ENCODE results near the gene DBF4B. TPM values are rescaled to one million over a fixed set of nuclear protein-coding genes. Genes with fewer than 3 reads are reported as not detected.

Gene DBF4B
- total and polyA plus RNA-seq, 2 of the 13 experiments (the other 11 are each of a cell fraction or from before 2014, with no cell fraction given): 11.7 to 13.2 TPM

DNA sequence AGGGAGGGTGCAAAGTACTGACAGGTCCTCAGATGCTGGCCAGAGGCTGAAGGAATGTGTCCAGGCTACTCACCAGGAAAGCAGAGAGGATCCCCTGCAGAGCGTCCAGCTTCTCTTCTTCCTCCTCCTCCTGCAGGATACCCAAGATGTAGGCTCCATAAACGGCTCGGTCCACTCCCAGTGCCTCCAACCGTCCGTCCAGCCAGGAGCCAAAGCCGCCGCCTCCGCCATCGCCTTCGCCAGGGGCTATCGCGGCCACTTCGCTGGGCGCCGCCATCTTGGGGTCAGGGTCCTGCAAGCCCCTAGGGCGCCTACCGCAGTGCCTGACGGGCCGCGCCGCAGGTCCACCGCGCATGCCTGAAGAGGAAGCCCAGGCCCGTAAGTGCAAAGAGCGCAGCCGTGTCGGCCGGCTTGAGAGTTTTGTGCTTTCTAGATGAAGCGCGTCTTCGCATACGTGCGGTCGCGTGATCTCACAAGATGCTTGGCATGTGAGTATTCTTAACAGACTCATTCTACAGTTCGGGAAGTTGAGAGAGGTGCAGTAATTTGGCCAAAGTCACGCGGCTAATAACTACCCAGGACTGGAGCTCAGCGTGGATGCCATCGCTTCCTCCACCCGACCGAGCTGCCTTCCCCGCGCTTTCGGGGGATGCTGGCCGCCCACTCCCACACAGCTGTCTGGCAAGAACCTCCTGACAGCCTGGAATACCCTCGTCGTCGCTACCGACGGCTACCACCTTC is 18.8 kb upstream of the DBF4B start, which contains the start of gene CCDC43 (continued):
- TF ChIP-seq STAG1 (CRISPR knock-in tag; IDR thresholded peaks at IDR 0.05) (0 out of 2 replicates have a peak, but pooled peaks have one; percentile 3), ZSCAN30 (CRISPR knock-in tag; IDR thresholded peaks at IDR 0.05) (no peak; the same call in 1 of the 2 replicates), PLRG1 (conservative IDR thresholded peaks at IDR 0.05) (no peak), SKI (IDR thresholded peaks at IDR 0.05; ENCODE audit: partially characterized antibody) (peak; percentile 29), PRPF4 (IDR thresholded peaks at IDR 0.05; ENCODE audit: low read depth, low read length, poor library complexity, severe bottlenecking) (no peak), ZNF570 (CRISPR knock-in tag; IDR thresholded peaks at IDR 0.05; ENCODE audit: borderline replicate concordance) (peak; percentile 81; the same call in 1 of the 2 replicates), SETDB1 (CRISPR knock-in tag; IDR thresholded peaks at IDR 0.05; ENCODE audit: borderline replicate concordance) (no peak), ZNF7 (CRISPR knock-in tag; IDR thresholded peaks at IDR 0.05) (no peak), AKAP8 (CRISPR knock-in tag; IDR thresholded peaks at IDR 0.05) (peak; percentile 93; the same call in 1 of the 2 replicates), ZNF614 (CRISPR knock-in tag; IDR thresholded peaks at IDR 0.05; ENCODE audit: borderline replicate concordance) (peak; percentile 89), ZNF292 (CRISPR knock-in tag; IDR thresholded peaks at IDR 0.05; ENCODE audit: borderline replicate concordance, low read depth) (peak; percentile 77; the same call in 1 of the 2 replicates), PHF8 (CRISPR knock-in tag; IDR thresholded peaks at IDR 0.05) (peak; percentile 96), MEF2D (CRISPR knock-in tag; IDR thresholded peaks at IDR 0.05) (no peak), NFE2L2 (IDR thresholded peaks at IDR 0.05; ENCODE audit: low read length) (no peak), CCDC6 (CRISPR knock-in tag; IDR thresholded peaks at IDR 0.05) (peak; percentile 82; the same call in 1 of the 2 replicates), TBL1XR1 (IDR thresholded peaks at IDR 0.05; ENCODE audit: borderline replicate concordance, low read length, partially characterized antibody) (peak; percentile 30)
- TF ChIP-seq, protein P1, sequence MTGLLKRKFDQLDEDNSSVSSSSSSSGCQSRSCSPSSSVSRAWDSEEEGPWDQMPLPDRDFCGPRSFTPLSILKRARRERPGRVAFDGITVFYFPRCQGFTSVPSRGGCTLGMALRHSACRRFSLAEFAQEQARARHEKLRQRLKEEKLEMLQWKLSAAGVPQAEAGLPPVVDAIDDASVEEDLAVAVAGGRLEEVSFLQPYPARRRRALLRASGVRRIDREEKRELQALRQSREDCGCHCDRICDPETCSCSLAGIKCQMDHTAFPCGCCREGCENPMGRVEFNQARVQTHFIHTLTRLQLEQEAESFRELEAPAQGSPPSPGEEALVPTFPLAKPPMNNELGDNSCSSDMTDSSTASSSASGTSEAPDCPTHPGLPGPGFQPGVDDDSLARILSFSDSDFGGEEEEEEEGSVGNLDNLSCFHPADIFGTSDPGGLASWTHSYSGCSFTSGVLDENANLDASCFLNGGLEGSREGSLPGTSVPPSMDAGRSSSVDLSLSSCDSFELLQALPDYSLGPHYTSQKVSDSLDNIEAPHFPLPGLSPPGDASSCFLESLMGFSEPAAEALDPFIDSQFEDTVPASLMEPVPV (CRISPR knock-in tag; IDR thresholded peaks at IDR 0.05): peak; percentile 85; the same call in 1 of the 2 replicates
- TF ChIP-seq, protein P2, sequence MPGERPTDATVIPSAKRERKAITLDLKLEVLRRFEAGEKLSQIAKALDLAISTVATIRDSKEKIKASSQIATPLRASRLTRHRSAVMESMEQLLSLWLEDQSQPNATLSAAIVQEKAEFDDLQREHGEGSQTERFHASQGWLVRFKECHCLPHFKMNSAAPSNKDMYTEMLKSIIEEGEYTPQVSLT (CRISPR knock-in tag; IDR thresholded peaks at IDR 0.05; ENCODE audit: borderline replicate concordance, low read depth): no peak
- TF ChIP-seq, protein P3, sequence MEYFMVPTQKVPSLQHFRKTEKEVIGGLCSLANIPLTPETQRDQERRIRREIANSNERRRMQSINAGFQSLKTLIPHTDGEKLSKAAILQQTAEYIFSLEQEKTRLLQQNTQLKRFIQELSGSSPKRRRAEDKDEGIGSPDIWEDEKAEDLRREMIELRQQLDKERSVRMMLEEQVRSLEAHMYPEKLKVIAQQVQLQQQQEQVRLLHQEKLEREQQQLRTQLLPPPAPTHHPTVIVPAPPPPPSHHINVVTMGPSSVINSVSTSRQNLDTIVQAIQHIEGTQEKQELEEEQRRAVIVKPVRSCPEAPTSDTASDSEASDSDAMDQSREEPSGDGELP (IDR thresholded peaks at IDR 0.05; ENCODE audit: borderline replicate concordance, low read depth): no peak
- TF ChIP-seq, protein P4, sequence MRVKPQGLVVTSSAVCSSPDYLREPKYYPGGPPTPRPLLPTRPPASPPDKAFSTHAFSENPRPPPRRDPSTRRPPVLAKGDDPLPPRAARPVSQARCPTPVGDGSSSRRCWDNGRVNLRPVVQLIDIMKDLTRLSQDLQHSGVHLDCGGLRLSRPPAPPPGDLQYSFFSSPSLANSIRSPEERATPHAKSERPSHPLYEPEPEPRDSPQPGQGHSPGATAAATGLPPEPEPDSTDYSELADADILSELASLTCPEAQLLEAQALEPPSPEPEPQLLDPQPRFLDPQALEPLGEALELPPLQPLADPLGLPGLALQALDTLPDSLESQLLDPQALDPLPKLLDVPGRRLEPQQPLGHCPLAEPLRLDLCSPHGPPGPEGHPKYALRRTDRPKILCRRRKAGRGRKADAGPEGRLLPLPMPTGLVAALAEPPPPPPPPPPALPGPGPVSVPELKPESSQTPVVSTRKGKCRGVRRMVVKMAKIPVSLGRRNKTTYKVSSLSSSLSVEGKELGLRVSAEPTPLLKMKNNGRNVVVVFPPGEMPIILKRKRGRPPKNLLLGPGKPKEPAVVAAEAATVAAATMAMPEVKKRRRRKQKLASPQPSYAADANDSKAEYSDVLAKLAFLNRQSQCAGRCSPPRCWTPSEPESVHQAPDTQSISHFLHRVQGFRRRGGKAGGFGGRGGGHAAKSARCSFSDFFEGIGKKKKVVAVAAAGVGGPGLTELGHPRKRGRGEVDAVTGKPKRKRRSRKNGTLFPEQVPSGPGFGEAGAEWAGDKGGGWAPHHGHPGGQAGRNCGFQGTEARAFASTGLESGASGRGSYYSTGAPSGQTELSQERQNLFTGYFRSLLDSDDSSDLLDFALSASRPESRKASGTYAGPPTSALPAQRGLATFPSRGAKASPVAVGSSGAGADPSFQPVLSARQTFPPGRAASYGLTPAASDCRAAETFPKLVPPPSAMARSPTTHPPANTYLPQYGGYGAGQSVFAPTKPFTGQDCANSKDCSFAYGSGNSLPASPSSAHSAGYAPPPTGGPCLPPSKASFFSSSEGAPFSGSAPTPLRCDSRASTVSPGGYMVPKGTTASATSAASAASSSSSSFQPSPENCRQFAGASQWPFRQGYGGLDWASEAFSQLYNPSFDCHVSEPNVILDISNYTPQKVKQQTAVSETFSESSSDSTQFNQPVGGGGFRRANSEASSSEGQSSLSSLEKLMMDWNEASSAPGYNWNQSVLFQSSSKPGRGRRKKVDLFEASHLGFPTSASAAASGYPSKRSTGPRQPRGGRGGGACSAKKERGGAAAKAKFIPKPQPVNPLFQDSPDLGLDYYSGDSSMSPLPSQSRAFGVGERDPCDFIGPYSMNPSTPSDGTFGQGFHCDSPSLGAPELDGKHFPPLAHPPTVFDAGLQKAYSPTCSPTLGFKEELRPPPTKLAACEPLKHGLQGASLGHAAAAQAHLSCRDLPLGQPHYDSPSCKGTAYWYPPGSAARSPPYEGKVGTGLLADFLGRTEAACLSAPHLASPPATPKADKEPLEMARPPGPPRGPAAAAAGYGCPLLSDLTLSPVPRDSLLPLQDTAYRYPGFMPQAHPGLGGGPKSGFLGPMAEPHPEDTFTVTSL (CRISPR knock-in tag; IDR thresholded peaks at IDR 0.05; ENCODE audit: borderline replicate concordance): peak; percentile 52; the same call in 1 of the 2 replicates

Measured in HepG2 (cell line).